GM20000 (cell line): ENCODE data around the gene CDYL2.

Experiments used
- DNase-seq: peaks from one replicate; pipeline ENCODE4 v3.0.0; 2012; ENCODE audit warnings: low spot score
- TF ChIP-seq, protein P1 (sequence below): IDR thresholded peaks from 2 replicates; pipeline ENCODE4 v1.5.1; 2012; ENCODE audit warnings: mild to moderate bottlenecking, control low read depth; ENCODE audit errors: extremely low read depth, missing control alignments

CDYL2 gene

DNA sequence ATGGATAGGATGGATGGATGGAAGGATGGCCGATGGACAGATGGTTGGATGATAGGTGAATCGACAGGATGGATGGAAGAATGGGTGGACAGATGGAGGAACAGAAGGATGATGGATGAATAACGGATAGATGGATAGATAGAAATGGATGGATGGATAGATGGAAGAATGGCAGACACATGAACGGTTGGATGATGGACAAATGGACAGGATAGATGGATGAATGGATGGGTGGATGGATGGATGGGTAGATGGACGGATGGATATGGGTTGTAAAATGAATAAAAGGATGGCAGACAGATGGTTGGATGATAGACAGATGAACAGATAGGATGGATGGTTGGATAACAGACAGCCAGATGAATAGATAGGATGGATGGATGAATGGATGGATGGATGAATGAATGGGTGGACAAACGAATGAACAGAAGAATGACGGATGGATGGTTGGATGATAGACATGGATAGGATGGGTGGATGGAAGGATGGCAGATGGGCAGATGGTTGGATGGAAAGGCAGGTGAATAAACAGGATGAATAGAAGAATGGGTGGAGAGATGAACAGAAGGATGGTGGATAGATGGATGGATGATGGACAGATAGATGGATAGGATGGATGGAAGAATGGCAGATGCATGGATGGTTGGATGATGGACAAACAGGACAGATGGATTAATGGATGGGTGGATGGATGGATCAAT, 207.7 kb downstream of the CDYL2 start:
- TF ChIP-seq, protein P1, sequence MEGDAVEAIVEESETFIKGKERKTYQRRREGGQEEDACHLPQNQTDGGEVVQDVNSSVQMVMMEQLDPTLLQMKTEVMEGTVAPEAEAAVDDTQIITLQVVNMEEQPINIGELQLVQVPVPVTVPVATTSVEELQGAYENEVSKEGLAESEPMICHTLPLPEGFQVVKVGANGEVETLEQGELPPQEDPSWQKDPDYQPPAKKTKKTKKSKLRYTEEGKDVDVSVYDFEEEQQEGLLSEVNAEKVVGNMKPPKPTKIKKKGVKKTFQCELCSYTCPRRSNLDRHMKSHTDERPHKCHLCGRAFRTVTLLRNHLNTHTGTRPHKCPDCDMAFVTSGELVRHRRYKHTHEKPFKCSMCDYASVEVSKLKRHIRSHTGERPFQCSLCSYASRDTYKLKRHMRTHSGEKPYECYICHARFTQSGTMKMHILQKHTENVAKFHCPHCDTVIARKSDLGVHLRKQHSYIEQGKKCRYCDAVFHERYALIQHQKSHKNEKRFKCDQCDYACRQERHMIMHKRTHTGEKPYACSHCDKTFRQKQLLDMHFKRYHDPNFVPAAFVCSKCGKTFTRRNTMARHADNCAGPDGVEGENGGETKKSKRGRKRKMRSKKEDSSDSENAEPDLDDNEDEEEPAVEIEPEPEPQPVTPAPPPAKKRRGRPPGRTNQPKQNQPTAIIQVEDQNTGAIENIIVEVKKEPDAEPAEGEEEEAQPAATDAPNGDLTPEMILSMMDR = no peak
- no peak for DNase-seq

DNA sequence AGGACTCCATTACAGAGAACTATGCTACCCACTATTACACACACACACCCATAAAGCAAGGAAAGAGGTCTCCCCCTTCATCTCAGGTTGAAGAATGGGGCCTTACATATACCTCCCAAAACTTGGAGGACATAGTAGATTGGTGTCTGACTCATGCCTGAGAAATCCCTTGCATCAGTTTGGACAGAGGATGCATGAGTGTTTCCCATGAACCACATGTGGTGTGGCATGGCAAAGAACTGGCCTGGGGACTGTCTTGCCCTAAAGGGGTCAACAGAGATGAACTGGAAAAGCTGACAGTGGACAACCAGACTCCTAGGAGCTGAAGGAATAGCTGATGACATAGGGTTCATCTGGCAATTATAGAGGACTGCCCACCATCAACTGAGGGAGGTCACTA, 209.6 kb downstream of the CDYL2 start:
- DNase-seq = no peak
- TF ChIP-seq, protein P1 = no peak

DNA sequence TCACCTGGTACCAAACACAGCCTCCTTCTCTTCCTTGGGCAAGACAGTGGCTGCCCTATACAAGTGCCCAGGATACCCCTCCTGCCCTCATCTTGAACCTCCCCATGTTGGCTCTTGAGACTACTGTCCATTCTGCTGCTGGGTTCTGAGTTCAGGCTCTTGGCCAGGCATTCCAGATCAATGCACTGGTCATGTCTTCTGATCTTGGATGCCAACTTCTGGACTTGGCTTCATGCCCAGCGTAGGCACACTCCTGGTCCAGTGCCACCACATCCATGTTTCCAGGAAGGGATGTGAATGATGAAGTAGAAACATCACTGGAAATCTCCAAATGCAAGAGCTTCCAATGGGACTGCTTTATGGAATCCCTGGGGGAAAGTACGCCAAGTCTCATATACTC, 212.1 kb downstream of the CDYL2 start:
- DNase-seq = no peak
- TF ChIP-seq, protein P1 = no peak

DNA sequence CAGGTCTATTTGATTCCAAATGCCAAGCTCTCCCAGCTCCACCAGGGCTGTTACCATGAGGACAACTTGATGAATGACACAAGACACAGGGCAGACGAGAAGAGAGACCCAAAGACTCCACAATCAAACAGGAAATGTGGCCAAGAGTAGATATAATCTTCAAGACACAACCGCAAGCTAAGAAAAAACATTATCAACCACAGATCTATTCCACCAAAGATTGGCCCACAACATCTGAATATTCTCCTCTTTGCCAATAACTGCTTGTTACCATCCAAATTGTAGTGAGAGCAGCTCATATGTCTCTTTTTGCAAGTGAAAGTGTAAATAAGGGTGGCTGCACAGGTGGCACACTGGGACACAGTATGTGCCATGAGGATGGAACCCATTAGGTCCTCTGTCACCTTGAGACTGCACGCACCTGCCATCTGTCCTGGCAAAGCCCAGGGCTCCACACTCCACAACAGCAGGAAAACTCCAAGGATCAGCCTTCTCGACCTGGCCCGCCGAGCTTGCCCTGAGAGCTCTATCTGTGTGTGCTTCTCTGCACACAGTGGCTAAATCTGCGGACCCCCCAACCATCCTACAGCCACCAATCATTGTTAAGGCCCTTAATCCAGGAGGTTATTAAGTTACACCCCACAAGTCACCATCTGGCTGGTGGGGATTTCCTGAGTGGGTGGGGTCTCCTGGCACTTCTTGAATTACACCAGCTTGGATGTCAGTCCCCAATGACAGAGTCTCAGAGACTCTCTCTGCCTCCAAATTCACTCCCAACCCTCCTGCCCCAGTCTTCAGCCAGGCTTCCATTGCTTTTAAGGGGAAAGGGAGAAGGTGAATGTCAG, 213.1 kb downstream of the CDYL2 start:
- TF ChIP-seq, protein P1 = no peak
- DNase-seq = no peak

DNA sequence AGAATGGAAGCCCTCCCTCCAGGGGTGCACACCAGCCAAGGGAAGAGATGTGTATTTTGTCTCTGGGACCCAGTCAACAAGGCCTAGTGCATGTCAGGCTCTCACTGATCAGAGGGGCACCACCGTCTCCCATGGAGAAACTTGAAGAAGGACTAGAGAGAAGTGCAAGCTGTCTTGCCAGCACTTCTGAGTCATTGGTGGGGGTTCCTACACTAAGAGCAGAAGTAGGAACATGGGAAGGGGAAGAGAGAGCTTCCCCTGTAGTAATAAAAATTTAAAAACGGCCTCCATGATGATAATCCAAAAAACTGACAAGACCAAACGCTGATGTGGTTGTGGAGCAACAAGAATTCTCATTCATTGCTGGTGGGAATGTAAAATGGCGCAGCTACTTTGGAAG, 217.3 kb downstream of the CDYL2 start:
- TF ChIP-seq, protein P1 = no peak
- DNase-seq = no peak

DNA sequence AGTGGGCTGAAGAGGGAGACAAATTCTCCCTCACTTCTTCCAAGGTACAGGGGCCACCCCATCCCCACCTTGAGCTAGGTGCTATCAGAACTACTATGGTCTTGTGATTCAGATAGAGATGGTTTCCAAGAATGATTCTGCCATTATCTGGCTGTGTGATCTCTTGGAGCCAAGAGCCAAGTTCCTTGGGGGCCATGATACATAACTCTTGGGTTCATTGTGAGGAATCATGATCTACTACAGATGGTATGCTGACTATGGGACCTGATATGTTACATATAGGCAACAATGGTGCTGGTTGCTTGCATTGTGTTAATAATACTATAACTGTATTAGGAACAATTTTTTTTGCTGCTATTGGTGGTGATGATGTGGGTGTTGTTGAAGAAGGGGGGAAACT, 217.9 kb downstream of the CDYL2 start:
- TF ChIP-seq, protein P1 = no peak
- DNase-seq = no peak

DNA sequence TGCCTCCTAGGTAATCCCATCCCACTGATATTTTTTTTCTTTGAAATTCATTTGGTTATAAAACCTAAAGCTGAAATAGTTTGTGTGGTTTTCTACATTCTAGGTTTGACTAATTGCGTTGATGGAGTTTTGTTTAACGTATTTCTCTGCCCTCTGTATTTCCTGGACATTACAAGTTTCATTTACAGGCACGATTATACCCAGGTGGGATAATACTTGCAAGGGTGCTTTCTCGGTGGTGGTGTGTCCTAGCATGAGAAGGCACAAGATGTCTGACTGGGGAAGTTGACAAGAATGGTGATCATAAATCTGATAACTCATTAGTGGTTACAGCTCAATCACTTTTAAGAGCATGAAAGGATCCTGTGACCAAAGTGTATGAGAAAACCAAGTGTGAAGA, 218.6 kb downstream of the CDYL2 start:
- no peak for DNase-seq
- TF ChIP-seq, protein P1 = no peak
